ENCODE results near the gene C4A.
"Not testable (repeated sequence)": the region's sequence is repeated elsewhere in the genome, so short reads cannot be mapped to it uniquely, and the experiment has no call there.

Gene C4A

DNA sequence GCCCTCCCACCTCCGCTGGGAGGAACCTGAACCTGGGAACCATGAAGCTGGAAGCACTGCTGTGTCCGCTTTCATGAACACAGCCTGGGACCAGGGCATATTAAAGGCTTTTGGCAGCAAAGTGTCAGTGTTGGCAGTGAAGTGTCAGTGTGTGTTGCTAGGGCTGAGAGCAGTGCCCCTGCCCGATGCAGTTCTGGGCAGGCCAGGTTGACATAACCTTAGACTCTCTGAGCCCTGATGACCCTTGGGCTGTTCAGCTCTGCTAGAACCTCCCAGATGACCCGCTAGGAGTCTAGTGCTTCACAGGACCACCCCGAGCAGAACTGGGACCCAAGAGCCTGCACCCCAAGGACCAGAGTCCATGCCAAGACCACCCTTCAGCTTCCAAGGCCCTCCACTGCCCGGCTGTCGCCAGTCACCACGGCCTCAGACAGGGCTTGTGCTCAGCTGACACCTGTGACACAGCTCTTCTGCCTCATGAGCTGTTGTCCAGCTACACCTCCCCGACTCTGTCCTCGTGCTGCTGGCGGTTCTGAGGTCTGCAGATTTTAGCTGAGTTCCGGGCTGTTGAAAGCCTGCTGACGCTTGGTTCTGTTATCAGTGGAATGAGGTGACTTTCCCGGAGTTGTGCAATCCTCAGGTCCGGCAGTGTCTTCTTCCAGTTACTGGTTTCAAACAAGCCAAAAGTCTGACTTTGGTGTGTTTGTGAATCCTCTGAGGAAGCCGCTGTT is 53.6 kb downstream of the C4A start:
- not testable (repeated sequence) for DNase-seq (ENCODE audit: low read depth)

DNA sequence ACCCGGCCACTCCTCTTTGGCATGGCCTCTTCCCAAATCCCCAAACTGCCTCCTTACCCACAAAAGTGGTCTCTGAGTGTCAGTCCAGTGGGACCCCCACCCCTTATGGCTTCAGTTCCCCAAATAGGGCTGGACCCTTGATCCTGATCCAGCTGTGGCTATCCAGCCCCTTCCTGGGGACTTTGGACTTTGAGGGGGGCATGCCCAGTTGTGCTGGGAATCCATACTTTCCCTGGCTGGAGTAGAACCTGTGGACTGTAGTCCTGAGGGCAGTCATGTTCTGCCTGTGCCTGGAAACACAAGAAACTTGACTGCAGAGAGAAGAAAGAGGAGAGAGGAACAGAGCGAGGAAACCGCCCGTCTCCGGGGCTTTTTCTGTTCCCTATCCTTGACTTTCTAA is 55.3 kb downstream of the C4A start:
- DNase-seq (ENCODE audit: low read depth): not testable (repeated sequence)

DNA sequence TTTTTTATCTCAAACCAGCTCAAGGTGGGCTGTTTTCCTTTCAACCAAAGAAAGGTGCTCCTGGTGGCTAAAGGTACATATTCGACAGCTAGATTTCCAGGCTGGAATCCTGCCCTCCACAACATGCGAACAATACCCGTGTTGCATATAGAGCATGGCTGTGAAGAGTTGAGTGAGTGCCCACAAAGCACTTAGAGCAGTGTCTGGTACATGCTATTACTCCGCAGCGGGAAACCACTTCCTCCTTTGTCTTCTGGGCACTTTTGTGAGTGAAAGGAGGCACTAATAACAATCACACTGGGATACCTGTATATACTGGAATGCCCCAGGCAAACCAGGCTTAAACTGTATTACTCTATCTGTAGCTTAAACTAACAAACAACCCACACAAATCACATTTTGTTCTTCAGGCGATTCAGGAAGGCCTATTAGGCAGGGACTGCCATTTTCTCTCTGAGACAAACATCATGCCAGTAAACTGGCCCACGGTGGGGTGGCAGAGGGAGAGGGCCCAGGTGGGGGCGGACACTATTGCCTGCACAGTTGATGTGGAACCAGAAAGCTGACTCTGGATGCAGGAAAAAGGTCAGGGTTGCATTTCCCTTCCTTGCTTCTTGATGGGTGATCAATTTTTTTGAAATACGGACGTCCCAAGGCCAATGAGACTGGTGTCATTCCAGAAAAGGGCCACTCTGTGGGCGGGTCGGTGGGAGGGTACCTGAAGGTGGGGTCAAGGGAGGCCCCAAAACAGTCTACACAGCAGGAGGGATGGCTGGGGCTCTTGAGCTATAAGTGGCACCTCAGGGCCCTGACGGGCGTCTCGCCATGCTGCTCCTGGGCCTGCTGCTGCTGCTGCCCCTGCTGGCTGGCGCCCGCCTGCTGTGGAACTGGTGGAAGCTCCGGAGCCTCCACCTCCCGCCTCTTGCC is 56.0 kb downstream of the C4A start, which contains the start of gene CYP21A2:
TSS of gene CYP21A2 (plus strand) at position 818 of the 927 bp plus-strand sequence. CDS start at position 826, 8 bp downstream.
- DNase-seq (ENCODE audit: low read depth): not testable (repeated sequence)

DNA sequence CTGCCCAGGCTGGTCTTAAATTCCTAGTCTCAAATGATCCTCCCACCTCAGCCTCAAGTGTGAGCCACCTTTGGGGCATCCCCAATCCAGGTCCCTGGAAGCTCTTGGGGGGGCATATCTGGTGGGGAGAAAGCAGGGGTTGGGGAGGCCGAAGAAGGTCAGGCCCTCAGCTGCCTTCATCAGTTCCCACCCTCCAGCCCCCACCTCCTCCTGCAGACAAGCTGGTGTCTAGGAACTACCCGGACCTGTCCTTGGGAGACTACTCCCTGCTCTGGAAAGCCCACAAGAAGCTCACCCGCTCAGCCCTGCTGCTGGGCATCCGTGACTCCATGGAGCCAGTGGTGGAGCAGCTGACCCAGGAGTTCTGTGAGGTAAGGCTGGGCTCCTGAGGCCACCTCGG is 57.0 kb downstream of the C4A start:
- not testable (repeated sequence) for DNase-seq (ENCODE audit: low read depth)

DNA sequence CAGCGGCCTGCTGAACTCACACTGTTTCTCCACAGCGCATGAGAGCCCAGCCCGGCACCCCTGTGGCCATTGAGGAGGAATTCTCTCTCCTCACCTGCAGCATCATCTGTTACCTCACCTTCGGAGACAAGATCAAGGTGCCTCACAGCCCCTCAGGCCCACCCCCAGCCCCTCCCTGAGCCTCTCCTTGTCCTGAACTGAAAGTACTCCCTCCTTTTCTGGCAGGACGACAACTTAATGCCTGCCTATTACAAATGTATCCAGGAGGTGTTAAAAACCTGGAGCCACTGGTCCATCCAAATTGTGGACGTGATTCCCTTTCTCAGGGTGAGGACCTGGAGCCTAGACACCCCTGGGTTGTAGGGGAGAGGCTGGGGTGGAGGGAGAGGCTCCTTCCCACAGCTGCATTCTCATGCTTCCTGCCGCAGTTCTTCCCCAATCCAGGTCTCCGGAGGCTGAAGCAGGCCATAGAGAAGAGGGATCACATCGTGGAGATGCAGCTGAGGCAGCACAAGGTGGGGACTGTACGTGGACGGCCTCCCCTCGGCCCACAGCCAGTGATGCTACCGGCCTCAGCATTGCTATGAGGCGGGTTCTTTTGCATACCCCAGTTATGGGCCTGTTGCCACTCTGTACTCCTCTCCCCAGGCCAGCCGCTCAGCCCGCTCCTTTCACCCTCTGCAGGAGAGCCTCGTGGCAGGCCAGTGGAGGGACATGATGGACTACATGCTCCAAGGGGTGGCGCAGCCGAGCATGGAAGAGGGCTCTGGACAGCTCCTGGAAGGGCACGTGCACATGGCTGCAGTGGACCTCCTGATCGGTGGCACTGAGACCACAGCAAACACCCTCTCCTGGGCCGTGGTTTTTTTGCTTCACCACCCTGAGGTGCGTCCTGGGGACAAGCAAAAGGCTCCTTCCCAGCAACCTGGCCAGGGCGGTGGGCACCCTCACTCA is 57.7 kb downstream of the C4A start:
- DNase-seq (ENCODE audit: low read depth): not testable (repeated sequence)

DNA sequence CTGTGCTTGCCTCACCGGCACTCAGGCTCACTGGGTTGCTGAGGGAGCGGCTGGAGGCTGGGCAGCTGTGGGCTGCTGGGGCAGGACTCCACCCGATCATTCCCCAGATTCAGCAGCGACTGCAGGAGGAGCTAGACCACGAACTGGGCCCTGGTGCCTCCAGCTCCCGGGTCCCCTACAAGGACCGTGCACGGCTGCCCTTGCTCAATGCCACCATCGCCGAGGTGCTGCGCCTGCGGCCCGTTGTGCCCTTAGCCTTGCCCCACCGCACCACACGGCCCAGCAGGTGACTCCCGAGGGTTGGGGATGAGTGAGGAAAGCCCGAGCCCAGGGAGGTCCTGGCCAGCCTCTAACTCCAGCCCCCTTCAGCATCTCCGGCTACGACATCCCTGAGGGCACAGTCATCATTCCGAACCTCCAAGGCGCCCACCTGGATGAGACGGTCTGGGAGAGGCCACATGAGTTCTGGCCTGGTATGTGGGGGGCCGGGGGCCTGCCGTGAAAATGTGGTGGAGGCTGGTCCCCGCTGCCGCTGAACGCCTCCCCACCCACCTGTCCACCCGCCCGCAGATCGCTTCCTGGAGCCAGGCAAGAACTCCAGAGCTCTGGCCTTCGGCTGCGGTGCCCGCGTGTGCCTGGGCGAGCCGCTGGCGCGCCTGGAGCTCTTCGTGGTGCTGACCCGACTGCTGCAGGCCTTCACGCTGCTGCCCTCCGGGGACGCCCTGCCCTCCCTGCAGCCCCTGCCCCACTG is 58.6 kb downstream of the C4A start:
- not testable (repeated sequence) for DNase-seq (ENCODE audit: low read depth)

DNA sequence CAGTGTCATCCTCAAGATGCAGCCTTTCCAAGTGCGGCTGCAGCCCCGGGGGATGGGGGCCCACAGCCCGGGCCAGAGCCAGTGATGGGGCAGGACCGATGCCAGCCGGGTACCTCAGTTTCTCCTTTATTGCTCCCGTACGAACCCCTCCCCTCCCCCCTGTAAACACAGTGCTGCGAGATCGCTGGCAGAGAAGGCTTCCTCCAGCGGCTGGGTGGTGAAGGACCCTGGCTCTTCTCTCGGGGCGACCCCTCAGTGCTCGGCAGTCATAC is 59.1 kb downstream of the C4A start:
- not testable (repeated sequence) for DNase-seq (ENCODE audit: low read depth)

DNA sequence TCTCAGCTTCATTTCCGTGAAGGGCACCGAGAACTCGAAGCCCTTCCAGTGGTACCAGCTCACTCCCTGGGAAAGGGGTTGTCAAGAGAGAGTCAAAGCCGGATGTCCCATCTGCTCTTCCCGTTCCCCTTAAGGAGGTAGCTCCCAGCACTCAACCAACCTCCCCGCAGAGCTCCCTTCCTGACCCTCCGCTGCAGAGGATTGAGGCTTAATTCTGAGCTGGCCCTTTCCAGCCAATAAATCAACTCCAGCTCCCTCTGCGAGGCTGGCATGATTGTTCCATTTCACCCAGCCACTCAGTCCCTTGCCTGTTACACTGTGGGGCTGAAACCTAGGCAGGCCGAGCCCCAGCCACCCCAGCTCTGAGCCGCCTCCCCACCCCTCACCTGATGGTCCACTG is 59.5 kb downstream of the C4A start:
- DNase-seq (ENCODE audit: low read depth): not testable (repeated sequence)

DNA sequence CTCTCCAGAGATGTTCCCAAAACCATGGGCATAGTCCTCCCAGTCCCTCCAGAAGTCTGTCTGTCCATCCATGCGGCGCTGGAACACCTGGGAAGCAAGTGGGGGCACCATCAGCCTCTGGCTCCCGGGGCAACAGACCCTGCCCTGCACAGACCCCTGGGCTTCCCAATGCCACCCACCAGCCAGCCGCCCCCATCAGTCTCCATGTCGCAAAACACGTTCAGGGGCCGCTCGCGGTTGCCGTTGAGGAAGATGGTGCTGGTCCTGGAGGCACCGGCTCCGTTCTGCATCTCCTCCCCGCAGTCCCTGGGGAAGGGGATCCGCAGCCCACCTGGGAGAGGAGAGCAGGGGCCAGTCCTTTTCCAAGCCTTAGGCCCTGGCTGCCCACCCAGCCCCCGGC is 60.4 kb downstream of the C4A start:
- not testable (repeated sequence) for DNase-seq (ENCODE audit: low read depth)

DNA sequence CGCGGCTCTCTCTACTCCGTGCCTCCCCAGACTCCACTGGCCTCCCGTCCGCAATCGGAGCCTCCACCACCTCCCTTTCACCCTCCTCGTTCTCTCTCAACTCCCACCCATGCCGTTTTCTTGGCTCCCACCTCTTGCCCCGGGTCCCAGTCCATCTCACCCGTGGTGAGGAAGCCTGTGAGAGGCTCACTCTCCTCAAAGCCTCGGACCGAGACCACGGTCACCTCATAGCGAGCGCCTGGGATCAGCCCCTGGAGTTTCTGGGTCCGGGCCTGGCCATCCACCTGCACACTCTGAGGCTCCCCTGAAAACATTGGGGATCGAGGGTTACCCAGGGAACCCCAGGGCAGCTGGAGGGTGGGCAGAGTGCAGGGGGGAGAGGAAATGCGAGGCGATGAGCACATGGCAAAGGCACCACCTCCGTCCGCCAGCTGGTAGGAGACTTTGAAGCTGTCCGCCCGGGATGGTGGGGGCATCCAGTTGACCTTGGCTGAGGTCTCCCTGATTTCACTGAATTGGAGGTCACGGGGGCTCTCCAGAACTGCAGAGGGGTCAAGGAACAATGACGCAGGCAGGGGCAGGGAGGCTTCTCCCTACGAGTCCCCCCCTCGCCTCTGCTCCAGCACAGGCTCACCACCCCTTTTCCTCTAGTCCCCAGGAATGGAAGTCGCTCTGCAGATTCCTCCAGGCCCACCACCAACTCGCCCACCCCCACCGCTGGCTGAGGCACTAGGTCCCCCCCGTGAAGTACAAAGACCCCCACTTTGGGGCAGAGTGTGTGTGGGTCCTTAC is 61.9 kb downstream of the C4A start:
- DNase-seq (ENCODE audit: low read depth): not testable (repeated sequence)

DNA sequence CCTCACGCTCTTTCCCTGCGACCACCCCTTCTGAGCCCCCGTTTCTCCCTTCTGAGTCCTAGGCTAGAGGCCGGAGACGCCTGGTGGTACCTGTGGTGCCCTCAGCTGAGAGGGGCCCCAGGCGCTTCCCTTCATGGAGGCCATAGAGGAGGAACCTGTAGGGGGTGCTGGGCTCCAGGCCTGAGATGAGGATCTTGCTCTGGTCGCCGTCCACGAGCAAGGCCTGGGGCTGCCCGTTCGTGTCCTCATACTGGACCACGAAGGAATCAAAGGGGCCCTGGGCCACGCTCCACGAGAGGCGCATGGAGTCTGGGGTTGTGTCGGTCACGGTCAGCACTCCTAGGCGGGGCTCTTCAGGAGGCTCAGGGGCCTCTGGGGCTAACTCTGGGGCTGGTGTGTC is 63.1 kb downstream of the C4A start:
- not testable (repeated sequence) for DNase-seq (ENCODE audit: low read depth)

DNA sequence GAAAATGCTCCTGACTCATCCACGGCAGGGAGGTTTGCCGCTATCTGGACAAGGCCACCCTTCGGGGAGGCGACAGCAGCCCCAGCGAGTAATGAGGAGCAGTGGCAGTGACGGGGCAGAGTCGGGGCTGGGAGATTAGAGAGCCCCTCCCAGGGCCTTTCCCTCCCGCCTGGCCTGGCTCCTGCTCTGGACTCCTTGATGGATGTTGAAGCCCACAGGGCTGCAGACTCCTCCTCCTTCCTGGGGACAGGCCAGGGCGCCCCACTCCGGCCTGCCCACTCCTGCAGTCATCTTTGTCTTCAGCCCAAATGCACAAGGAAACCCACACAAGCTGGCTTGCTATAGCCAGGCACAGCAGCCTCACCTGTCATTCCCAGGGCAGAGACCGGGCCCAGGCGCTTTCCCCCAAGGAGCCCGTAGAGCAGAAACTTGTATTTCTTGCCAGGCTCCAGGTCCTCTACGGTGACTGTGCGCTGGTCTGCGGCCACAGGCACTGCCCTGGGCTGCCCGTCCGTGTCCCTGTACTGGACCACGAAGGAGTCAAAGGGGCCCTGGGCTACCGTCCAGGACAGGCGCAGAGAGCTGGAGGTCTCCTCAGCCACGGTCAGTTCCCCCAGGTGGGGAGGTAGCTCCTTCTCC is 64.1 kb downstream of the C4A start:
- DNase-seq (ENCODE audit: low read depth): no peak

DNA sequence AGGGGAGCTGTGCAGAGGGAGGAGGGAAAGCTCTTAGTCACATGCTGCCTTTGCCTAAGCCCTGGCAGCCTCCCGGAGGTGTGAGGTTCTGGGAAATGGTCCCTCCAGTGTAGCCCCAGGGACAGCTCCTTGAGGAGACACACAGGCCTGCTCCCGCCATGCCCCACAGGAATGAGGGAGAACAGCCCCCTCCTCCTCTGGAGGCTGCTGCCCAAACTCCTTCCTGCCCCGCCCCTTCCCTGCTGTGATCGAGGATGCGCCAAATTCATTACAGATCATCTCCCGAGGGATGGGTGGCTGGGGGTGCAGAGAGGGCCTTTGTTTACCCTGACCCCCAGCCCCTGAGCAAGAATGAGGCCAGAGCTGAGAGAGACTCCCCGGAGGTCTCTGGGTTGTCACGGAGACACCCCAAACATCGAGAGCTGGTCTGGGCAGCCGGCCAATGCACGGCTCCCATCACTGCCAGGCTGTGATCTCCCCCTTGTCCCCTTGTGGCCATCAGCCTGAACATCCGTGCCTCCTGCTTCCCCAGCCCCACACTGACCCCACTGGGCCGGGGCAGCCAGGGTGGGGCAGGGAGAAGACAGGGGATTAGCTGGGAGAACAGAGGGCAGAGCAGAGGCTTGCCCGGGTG is 64.7 kb downstream of the C4A start:
- DNase-seq (ENCODE audit: low read depth): no peak

DNA sequence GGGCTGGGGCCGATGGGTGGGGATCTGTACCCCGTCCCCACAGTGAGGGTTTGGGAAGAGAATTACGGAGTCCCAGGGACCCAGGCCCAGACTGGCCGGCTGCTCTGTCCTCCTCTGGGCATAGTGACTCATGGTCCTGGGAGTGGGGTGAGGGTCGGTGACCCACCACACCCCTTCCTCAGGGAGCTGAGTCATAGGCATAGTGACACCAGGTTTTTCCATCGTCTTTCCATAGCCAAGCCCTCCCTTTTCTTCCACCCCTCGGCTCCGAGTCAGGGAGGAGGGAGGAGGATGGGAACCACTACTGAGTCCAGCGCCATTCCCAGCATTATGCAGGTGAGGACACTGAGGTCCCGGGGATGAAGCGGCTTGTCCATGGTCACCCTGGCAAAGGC is 65.2 kb downstream of the C4A start:
- no peak for DNase-seq (ENCODE audit: low read depth)

DNA sequence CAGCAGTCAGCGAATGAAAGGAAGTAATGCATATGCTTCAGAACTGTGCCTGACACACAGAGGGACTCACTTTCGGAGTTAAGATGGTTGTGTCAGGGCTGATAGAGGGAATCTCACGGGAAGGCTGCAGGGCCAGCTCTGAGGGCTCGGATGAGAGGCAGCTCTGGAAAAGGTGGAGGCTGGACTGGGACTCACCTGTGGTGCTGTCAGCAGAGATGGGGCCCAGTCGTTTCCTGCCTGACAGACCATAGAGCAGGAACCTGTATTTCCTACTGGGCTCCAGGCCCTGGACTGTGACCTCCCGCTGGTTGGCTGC is 65.6 kb downstream of the C4A start:
- no peak for DNase-seq (ENCODE audit: low read depth)

DNA sequence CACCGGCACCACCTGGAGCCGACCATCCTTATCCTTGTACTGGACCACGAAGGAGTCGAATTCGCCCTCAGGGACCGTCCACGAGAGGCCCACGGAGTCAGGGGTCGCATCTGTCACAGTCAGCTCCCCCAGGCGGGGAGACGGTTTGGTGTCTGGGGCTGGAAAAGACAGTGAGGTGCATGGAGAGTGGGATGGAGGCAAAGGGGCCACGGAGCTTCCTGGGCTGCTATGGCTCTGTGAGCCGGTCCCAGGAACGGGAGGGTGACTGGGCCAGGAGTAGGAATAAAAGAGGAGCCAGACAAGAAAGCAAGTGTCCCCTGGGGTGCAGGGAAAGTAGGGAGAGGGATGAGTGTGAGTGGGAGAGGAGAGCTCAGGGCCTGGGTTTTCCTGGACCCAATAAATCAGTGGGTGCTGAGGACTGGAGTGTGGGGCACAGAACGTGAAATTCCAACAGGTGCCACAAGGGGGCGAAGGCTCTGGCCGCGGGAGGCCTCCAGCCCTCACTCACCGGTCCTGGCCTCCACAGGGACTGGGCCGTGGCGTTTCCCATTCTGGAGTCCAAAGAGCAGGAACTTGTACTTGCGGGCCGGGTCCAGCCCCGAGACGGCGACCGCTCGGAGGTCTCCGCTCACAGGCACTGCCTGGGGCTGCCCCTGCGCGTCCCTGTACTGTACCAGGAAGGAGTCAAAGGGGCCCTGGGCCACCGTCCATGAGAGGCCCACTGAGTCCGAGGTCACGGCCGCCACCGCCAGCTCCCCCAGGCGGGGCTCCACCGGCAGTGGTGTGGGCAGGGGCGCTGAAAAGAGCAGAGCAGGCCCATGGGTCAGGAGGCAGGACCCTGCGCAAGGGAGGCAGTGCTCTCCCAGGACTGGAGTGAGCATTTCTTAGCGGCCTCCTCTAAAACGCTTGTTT is 66.3 kb downstream of the C4A start:
- peak; percentile 6 for DNase-seq (ENCODE audit: low read depth)

DNA sequence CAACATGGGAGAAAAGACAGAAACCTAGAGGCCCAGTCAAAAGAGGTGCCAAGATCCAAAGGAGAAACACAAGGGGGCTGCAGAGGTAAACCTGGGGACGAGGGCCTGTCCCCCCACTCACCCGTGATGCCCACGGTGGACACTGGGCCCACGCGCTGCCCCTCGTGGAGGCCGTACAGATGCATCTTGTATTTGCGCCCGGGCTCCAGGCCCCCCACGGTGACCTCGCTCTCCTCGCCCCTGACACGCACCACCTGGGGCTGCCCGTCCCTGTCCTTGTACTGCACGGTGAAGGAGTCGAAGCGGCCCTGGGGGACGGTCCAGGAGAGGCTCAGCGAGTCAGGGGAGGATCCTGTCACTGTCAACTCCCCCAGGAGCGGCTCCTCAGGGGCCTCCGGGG is 67.3 kb downstream of the C4A start:
- DNase-seq (ENCODE audit: low read depth): not testable (repeated sequence)

DNA sequence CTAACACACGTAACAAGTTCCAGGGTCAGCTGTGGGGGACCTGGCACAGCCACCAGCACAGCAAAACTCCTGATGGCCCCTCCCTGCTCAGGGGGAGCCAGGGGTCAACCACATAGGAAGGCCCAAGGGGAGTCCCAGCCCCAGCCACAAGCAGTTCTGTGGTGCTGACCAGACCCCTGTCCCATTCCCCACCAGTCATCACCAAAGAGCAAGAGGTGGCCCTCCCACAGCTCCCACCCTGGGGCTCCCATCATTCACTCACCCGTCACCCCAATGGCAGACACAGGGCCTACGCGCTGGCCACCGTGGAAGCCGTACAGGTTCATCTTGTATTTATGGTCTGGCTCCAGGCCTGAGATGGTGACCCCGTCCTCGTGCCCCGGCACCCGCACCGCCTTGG is 67.9 kb downstream of the C4A start:
- not testable (repeated sequence) for DNase-seq (ENCODE audit: low read depth)

DNA sequence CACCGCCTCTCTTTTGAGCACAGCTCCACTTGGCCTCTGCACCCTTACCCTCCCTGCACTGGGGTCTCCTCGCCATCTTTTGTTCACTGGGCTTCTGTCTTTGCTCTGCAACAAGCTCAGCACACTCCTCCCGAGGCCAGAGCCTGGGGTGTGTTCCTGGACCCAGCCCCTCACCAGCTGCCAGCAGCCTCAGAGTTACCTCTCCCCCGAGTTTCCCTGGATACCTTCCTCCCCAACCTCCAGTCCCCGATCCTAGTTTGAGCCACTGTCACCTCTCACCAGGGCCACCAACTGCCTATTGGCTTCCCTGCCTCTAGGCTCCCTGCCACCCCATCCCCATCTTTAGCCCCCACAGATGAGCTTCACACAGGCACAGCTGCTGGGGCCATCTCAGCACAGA is 68.7 kb downstream of the C4A start:
- DNase-seq (ENCODE audit: low read depth): no peak
